ENCODE data around the gene ITGB3BP.
"Not testable (repeated sequence)": the region's sequence is repeated elsewhere in the genome, so short reads cannot be mapped to it uniquely, and the experiment has no call there.

Gene ITGB3BP, protein sequence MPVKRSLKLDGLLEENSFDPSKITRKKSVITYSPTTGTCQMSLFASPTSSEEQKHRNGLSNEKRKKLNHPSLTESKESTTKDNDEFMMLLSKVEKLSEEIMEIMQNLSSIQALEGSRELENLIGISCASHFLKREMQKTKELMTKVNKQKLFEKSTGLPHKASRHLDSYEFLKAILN

GRCh38 chr1:63522891-63523728 lies at the start of gene ITGB3BP, which contains the start of gene EFCAB7:
ITGB3BP (minus strand) TSS chr1:63523225; CDS start chr1:63523133, 92 bp downstream.
EFCAB7 (plus strand) TSS chr1:63523525; CDS start chr1:63525573, 2,048 bp downstream.
- peak; percentile 69 to 73 for DNase-seq (ENCODE audit: low read depth in 2 of 2)

- DNase-seq (ENCODE audit: low read depth in 2 of 2) = not testable (repeated sequence)
Observed at GRCh38 chr1:63572686-63573085, 49.7 kb upstream of the ITGB3BP start.

DNA sequence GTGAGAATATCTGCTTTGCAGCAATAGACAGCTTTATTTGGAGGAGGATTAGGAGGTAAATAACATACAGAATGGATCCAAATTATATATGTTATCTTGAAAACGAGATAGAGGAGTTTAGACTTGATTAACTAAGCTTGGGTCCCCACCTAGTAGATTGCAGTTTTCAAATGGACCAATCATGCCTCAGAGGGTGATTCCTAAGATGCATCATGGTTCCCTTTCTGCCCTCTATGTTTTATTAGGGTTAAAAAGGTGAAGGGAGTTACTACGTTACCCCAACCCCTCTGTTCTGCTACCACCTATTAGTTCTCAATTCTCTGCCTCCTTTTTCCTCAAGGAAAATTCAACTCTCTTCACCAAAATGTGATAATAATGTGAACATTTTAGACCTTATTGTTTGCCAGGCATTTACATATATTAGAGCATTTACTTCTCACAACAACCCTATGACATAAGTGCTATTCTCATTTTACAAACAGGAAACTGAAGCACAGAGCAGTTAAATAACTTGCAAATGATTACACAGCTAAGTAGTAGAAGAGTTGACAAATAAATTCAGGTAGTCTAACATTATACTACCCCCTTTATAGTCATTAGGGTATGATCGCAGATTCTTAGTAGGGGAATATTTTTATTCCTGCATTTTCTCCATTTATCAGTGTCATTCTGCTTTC lies 46.8 kb upstream of the ITGB3BP start:
- DNase-seq (ENCODE audit: low read depth in 2 of 2) = no peak

- DNase-seq (ENCODE audit: low read depth in 2 of 2) = no peak
Observed at GRCh38 chr1:63569068-63569467, 46.0 kb upstream of the ITGB3BP start.

GRCh38 chr1:63563745-63564144 lies 40.7 kb upstream of the ITGB3BP start:
- DNase-seq (ENCODE audit: low read depth in 2 of 2) = no peak

GRCh38 chr1:63559357-63559756 lies 36.3 kb upstream of the ITGB3BP start:
- DNase-seq (ENCODE audit: low read depth in 2 of 2) = no peak

- peak in 1 of 2 donors; percentile 7 for DNase-seq (ENCODE audit: low read depth in 2 of 2)
Observed at GRCh38 chr1:63557365-63557987, 34.5 kb upstream of the ITGB3BP start.

- no peak for DNase-seq (ENCODE audit: low read depth in 2 of 2)
Observed at GRCh38 chr1:63555480-63555879, 32.5 kb upstream of the ITGB3BP start.

- DNase-seq (ENCODE audit: low read depth in 2 of 2) = no peak
Observed at GRCh38 chr1:63548877-63549276, 25.9 kb upstream of the ITGB3BP start.

- DNase-seq (ENCODE audit: low read depth in 2 of 2) = no peak
Observed at GRCh38 chr1:63548303-63548702, 25.3 kb upstream of the ITGB3BP start.

GRCh38 chr1:63547621-63548294 lies 24.7 kb upstream of the ITGB3BP start:
- no peak for DNase-seq (ENCODE audit: low read depth in 2 of 2)

GRCh38 chr1:63545780-63546179 lies 22.8 kb upstream of the ITGB3BP start:
- no peak for DNase-seq (ENCODE audit: low read depth in 2 of 2)

GRCh38 chr1:63537940-63538339 lies 14.9 kb upstream of the ITGB3BP start:
- DNase-seq (ENCODE audit: low read depth in 2 of 2) = no peak

DNA sequence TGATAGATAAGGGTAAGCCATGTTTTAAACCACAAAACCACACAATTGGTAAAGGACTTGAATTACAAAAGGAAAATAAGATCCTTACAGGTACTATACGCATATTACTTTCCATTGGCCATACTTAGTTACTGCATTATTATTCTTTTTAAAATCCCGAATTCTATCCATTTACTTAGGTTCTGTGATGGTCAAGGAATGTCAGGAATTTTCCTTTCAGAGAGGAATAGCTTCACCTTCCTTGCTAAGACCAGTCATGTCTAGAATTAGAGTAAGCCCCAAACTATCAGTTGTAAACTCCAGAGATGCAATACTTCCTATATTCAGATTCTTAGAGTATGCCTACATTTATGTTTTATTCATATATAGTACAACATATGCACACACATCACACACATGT lies 14.0 kb upstream of the ITGB3BP start:
- DNase-seq (ENCODE audit: low read depth in 2 of 2) = no peak

GRCh38 chr1:63534406-63534805 lies 11.4 kb upstream of the ITGB3BP start:
- no peak for DNase-seq (ENCODE audit: low read depth in 2 of 2)

- DNase-seq (ENCODE audit: low read depth in 2 of 2) = no peak
Observed at GRCh38 chr1:63533931-63534330, 10.9 kb upstream of the ITGB3BP start.

DNA sequence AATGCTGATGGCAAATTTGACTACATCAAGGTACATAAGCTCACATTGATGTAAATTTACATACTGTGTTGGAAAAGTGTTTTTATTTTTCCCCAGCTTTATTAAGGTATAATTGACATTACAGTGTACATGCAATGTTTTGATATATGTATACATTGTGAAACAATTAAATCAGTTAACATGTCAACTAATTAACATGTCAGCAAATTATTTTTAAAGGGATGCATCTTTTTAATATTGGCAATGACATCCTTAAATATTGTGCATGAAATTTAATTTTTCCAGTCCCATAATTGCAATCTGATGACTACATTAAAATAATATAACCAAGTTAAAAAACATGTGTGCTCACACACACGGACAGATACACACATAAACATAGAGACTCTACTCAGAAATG lies 9.7 kb upstream of the ITGB3BP start:
- DNase-seq (ENCODE audit: low read depth in 2 of 2) = no peak

DNA sequence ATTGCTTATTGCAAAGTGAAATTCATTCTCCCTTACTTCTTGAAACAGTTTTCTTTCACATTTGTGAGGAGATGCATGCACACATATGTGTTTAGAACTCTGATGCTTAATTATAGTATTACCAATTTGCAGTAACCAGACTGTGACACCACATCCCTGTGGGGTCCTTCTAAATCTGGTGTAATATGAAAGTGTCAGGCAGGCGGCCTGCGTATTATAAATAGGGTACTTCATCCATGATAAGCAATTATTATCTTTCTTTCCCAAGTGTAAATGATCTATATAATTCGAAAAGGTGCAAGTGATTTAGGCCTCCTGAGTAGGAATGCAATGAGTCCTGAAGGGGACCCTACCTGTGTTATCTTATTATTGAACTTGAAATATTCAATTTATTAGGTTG lies 1.2 kb upstream of the ITGB3BP start:
- DNase-seq (ENCODE audit: low read depth in 2 of 2) = no peak

- no peak for DNase-seq (ENCODE audit: low read depth in 2 of 2)
Observed at GRCh38 chr1:63523738-63524137, 713 bp upstream of the ITGB3BP start.

DNA sequence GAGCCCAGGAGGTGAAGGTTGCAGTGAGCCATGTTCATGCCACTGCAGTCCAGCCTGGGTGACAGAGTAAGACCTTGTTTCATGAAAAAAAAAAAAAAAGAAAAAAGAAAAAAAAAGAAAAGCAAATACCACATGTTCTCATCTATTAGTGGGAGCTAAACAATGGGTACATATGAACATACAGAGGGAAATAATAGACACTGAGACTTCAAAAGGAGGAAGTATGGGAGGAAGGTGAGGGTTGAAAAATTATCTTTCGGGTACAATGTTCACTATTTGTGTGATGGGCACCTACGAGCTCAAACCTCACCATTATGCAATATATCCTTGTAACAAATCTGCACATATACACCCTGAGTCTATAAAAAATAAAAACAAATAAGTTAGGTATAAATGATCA lies 6.4 kb downstream of the ITGB3BP start:
- no peak for DNase-seq (ENCODE audit: low read depth in 2 of 2)

DNA sequence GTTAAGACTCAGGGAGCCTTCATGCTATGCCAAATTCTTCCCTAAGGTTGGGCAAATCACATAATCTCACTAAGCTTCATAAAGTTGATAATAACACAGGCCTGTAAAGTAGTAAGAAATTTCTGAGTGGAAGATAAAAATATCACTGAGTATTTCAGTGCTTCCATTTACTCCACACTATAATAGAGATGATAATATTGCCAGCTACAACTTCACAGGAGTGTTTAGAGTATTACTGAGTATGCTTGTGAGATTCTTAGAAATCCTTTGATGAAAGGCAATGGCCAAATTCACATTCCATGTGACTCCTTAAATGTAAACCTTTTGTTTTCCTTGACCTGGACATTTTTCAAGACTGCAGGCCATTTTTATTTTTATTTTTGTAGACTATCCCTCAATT lies 10.4 kb downstream of the ITGB3BP start:
- DNase-seq (ENCODE audit: low read depth in 2 of 2) = no peak

- no peak for DNase-seq (ENCODE audit: low read depth in 2 of 2)
Observed at GRCh38 chr1:63509718-63510117, 13.3 kb downstream of the ITGB3BP start.

All from stimulated activated CD4-positive, alpha-beta T cell treated with anti-CD3 and anti-CD28 coated beads, Interleukin-15, amount 100 ng/mL, for 48 hours (primary cell).